MM.1S (cell line): ENCODE results near the gene TPX2.

Source experiments
- CTCF ChIP-seq: fragments of 300-600 bp; sonication (generic); IDR thresholded peaks from 2 replicates; pipeline ENCODE4 v1.5.1; 2016; ENCODE audit warnings: antibody characterized with exemption, low read length, mixed read lengths
- EZH2phosphoT487 ChIP-seq: fragments of 300-600 bp; sonication (generic); IDR thresholded peaks from 2 replicates; pipeline ENCODE4 v1.6.1; 2018; ENCODE audit warnings: antibody characterized with exemption, low read length

GRCh38 chr20:31841928-31842327 is 102.8 kb downstream of the TPX2 start:
- TF ChIP-seq CTCF: no peak
- no peak for TF ChIP-seq EZH2phosphoT487
